Mesenteric fat pad (tissue), 1 donor: ENCODE results near the gene QDPR. TPM values are rescaled to one million over a fixed set of nuclear protein-coding genes. Genes with fewer than 3 reads are reported as not detected.

Experiments
- DNase-seq: peaks from one replicate; pipeline ENCODE4 v3.0.0-alpha.2; 2020; ENCODE audit warnings: low spot score
- total RNA-seq: library from RNA; stranded (reverse); fragmentation: NEBNext Ultra II Directional; extraction: Animal tissue kit (Norgen Biotek cat#: 25700); gene quantifications from one replicate; pipeline ENCODE4 v1.2.1, GENCODE V29; 2021
- donor health status: DM: yes; HTN: yes; CAD: no.

Gene QDPR
- total RNA-seq, 1 donor from 2014 or later: 51.9 TPM

DNA sequence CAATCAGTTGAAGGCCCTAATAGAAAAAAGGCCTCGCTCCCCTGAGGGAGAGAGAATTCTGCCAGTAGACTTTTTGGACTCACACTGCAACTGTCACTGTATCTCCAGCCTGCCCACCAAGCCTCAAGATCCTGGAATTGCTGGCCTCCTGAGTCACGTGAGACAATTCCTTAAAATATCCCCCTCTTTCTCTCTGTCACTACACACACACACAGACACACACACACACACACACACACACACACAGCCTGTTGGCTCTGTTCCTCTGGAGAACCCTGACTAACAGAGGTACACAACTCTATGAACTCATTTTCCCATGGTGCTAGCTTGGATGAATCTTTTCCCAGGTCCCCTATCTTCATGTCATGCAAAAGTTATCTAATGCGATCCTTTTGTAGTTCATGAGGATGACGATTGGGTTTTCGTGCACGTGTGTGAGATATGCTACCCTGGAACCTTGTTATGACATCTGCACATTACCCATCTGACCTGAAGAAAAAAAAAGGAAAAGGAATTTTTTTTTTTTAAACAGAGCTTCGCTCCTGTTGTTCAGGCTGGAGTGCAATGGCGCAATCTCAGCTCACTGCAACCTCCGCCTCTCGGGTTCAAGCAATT, 16.8 kb upstream of the QDPR start:
- DNase-seq: no peak

GRCh38 chr4:17526695-17527477, 15.0 kb upstream of the QDPR start:
- DNase-seq: no peak

DNA sequence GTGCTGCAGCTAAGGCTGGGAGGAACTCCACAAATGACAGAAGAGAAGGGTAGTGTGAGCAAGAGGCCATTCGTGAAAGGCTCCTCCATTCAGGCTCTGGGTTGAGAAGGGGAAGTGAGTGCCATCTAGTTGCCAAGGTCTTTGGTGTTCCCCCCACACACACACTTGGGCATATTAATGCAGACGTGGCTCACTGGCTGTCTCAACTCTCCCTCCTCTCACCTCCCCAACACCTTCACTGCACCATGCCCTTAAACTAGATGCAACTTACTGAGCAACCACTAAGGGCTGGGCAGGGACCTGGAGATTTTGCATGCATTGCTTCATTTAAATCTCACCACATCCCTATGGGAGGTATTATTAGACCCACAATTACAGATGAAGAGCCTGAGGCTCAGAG, 11.8 kb upstream of the QDPR start:
- no peak for DNase-seq

GRCh38 chr4:17521595-17521994, 9.7 kb upstream of the QDPR start:
- no peak for DNase-seq

- DNase-seq: no peak
Observed at GRCh38 chr4:17517664-17518063, 5.8 kb upstream of the QDPR start.

DNA sequence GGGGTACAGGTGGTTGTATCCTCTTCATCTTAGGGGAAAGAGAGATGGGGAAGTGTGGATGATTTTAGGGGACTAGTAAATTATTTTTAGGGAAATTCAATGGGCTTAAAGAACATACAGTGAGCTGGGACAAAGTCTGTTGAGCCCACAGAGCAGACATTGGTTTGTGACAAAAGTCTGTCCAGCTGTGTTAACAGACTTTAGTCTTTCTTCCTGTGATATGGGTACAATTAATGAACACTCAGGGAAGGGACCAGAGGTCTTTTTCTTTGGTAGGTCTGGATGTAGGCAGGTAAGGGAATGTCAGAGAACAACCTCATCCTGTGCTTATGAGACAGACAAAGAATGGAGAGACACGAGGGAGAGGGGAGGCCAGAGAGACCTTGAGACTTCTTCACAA, 5.1 kb upstream of the QDPR start:
- no peak for DNase-seq

DNA sequence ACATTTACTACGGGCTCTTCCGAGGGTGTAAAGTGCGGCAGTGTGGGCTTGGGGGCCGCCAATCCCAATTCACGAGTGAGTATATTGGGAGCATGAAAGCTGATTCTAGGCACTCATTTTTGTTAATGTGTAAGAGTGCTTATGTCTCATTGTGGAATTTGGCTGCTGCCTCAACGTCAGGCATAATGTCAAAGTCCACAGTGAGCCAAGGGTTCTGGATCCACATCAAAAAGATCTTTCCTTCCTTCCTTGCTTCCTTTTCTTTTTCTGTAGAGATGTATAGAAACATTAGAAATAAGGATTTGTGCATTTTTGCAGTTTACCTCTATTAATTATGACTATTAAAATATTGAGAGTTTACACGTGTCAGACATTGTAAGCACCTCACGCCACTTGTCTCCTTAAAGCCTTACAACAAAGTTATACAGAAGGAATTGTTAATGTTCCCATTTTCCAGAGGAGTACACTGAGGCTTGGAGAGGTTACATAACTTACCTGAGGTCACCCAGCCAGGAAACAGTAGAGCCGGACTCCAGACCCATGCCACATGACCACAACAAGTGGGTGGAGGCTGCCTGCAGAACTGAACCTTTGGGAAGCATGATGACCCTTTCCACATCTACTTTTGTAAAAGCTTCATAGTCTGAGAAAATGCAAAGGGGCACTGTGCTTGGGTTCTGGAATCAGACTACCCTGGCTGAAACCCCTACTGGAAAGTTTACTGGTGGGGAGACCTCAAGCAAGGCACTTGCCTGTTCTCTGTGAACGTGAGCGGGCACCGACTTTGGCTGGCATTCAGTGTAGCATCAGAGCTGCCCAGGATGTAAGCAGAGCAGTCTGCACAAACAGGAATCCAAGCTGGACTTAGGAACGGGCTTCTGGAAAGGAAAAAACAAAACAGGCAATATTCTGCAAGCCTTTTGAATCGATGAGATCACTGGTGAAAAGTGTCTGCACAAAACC, 3.8 kb upstream of the QDPR start:
- no peak for DNase-seq

DNA sequence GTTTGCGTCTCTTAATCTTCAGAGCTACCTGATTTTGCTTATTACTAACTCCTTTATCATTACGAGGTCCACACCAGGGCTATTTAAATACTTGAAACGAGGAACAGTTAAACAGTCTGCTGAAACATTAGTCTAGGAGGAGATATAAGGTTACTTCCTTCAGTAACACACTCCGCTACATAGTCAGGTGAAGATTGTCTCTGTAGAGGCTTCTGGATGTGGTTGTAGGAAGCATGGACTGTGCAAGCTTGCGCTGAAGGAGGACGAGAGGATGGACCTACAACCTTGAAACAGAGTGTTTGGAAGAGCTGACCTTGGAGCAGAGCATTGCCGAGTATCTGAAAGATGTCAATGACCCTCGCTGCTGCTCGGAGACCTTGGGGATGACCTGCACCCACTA, 3.0 kb upstream of the QDPR start, which contains the start of gene CLRN2:
CLRN2 (plus strand) TSS at position 301 of the 400 bp plus-strand sequence. CDS start 102 bp downstream, outside the sequence.
- no peak for DNase-seq

DNA sequence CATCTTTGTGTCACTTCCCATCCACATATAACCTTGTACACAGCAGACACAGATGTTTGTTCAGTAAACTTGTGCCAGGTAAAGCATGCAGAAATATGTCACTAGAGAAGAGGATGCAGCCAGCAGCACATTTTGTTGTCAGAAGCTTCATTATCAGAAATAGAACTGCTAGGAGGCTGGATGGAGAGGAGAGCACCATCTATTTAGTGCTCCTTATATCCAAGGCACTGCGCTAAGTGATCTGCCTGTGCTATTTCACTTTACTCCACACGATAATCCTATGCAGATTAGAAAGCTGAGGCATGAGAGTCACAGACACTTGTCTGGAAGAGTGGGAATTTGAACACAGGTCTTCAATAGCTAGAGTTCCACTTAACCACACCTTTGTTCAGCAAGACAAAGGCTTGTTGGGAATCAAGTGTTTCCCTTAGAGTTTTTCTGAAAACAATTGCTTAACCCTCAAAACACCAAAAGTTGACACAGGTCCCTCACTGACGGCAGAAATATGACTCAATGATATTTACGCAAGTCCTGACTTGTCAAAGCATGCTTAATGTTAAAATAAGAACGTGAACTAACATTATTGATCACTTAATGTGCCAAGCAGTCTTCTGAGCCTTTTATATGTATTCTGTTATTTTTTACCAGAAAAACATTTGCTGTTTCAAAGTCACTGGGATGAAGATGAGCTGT, 1.2 kb upstream of the QDPR start:
- DNase-seq: no peak

DNA sequence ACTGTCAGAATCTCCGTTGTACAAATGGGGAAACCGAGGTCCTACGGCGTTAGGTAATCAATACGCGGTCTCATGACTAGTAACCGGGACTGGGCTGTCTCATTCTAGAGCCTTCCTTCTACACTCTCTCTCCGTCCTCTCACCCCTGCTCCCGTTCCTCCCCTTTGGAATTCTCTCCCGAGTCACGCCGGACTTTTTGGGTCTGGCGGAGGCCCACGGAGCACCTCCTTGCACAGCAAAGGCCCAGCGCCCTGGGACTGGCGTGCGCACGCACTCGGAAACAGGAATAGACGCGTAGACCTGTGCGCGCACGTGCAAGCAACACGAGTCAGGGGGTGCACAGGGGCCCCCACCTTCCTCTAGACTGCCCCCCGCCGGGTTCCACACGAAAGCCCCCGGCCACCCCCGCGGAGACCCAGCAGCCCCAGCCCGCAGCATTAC, 361 bp downstream of the QDPR start:
- DNase-seq: peak; percentile 90

- no peak for DNase-seq
Observed at GRCh38 chr4:17511051-17511450, 839 bp downstream of the QDPR start.

GRCh38 chr4:17510582-17510981, 1.3 kb downstream of the QDPR start:
- no peak for DNase-seq

DNA sequence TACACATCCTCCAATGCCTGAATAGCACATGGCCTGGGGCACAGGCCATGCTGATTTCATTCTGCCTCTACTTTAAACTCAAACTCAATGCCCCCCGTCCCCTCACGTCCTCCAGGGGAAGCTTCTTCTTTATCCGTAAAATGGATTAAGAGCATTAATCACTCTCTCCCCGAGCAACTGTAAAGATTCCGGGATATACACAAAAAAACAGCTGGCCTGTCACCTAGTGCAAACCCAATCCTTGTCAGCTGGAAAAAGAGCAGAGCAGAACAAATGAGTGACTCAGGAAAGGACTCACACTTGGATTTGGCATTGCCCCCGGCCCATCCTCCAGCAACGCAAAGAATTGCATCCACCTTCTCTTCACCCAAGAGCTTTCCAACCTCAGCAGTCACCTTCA, 7.8 kb downstream of the QDPR start:
- no peak for DNase-seq

DNA sequence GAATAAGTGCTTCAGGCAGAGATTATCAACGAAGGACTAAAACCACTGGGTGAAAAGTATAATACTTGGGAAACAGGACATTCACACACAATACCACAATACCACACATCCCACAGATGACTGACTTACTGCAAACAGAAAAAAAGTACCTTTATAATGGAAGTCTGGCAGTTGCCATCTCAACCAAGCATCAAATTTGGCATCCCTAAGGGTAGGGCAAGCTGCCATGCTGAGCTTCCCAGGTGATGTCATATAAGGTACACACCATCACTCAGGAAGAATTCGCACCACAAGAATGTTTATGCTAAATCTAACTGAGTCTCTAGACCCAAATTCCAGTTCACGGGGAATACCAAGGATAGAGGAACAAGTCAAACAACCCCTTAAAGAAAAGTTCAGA, 9.1 kb downstream of the QDPR start:
- DNase-seq: no peak

GRCh38 chr4:17500574-17500973, 11.3 kb downstream of the QDPR start:
- no peak for DNase-seq

- no peak for DNase-seq
Observed at GRCh38 chr4:17497890-17498523, 13.9 kb downstream of the QDPR start.

DNA sequence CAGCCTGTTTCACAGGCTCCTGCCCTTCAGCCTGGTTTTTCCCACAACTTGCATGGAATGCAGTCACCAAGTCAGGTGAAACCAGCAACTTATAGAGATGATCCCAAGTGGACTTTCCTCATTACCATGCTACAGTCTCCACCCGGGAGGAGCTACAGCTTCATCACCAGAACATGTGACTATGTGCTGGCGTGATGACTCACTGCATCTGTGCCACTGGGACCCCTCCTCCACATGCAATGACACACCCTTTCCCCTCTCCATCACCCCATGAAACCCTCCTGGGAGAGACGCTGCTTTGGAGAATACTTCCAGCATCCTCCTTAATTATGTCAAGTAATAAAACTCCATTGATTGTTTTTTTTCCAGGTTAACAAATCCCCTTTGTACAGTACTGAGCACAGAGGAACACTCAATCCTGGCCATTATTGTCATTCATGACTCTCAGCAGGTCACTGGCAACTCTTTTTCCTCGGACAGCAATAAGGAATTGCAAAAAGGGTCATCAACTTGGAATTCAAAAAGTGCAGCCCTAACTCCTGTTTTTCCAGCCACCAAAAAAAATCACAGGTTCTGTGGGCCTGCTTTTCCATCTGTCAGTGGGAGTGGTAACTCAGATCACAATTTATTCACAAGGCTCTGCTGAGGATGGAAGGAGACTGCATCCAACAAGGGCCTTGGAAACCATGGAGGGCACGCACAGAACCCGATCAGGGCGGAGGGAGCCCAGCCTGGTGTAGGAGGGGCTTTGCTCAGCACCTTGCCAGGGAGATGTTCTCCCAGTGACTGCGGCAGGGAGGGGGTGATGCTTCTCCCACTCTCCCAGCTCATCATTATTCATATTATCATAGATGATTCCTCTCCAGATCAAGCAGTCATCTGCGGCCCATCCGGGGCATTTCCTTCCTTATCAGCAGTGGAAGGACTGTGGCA, 17.4 kb downstream of the QDPR start:
- no peak for DNase-seq

DNA sequence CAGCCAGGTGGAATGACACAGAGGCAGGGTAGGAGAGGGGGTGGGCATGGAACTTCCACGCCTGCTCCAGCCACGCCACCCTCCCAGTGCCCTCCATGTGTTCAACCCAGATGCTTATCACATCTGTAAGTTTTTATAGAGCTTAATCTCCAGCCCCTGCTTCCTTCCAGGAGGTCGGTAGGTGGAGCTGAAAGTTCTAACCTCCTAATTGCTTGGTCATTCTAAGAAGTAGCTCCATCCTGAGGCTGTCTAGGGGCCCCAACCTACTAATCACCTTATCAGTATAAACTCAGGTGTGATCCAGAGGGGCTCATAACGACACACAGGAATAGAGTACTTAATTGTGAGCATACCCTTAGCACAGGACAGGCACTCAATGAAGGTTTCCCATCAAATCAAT, 18.3 kb downstream of the QDPR start:
- no peak for DNase-seq

DNA sequence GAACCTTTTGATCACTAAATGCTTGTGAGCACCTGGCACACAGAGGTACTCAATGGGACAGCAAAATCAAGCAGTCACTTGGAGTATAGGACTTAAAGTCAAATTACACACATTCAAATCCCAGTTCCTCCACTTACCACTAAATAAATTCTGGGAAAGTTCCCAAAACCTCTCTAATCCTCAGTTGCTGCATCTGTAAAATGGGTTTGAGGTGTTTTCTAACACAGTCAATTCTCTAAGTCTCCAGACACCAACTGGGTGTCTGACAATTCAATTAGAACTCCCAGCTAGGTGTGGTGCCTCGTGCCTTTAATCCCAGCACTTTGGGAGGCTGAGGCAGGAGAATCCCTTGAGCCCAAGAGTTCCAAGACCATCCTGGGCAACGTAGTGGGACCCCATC, 19.0 kb downstream of the QDPR start:
- no peak for DNase-seq
